ENCODE measurements around the gene PRSS12.

Gene PRSS12

DNA sequence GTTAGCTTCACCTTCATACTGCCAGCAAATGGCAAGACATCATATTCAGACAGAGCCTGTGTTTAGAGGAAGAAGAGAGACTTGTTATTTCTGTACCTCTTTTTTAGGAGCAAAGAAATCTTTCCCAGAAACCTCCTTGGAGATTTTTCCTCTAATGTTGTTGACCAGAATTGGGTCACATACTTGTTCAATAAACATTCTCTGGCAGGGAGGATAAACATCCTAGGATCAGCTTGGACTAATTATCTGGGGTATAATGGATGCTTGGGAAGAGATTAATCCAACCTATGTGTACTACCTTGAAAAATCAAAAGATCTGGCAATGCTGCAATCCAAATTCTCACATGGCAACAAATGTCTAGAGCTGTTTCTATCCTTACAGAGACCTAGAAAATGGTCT is 8.4 kb upstream of the PRSS12 start:
- DNase-seq (ENCODE audit: extremely low spot score, insufficient read length, low read depth), result no peak

DNA sequence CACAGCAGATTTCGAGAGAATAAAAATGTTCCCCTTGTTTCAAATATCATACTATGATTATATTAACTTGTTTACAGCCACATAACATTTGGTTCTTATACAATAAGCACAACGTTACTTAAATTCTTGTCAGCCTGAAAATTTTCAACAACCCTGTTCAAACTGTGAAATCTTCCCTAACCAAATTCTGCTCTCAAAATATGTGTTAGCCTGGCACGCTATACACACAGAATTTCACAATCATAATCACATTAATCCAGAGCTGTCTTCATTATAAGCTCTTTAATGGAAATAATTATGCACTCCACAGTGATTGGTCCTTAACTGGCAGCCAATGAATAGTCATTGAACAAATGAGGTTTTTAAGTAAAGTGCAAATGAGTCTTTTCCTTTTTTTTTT is 7.3 kb upstream of the PRSS12 start:
- FAIRE-seq, result no peak
- DNase-seq (ENCODE audit: extremely low spot score, insufficient read length, low read depth), result no peak

More for the DNA sequence above, 8.4 kb upstream of the PRSS12 start:
- no peak for FAIRE-seq

- no peak for FAIRE-seq
These were observed 4.8 kb upstream of the PRSS12 start for GRCh38 chr4:118357601-118358000.

GRCh38 chr4:118356731-118357130 is 3.9 kb upstream of the PRSS12 start:
- DNase-seq (ENCODE audit: extremely low spot score, insufficient read length, low read depth), result no peak
- FAIRE-seq, result no peak

More at GRCh38 chr4:118357601-118358000, 4.8 kb upstream of the PRSS12 start:
- no peak for DNase-seq (ENCODE audit: extremely low spot score, insufficient read length, low read depth)

GRCh38 chr4:118356111-118356510 is 3.3 kb upstream of the PRSS12 start:
- no peak for FAIRE-seq
- DNase-seq (ENCODE audit: extremely low spot score, insufficient read length, low read depth), result no peak

- FAIRE-seq, result no peak
These were observed 2.1 kb upstream of the PRSS12 start for GRCh38 chr4:118354913-118355312.

GRCh38 chr4:118353534-118354030 is 779 bp upstream of the PRSS12 start:
- DNase-seq (ENCODE audit: extremely low spot score, insufficient read length, low read depth) (no peak), FAIRE-seq (no peak)

More at GRCh38 chr4:118354913-118355312, 2.1 kb upstream of the PRSS12 start:
- DNase-seq (ENCODE audit: extremely low spot score, insufficient read length, low read depth), result no peak

DNA sequence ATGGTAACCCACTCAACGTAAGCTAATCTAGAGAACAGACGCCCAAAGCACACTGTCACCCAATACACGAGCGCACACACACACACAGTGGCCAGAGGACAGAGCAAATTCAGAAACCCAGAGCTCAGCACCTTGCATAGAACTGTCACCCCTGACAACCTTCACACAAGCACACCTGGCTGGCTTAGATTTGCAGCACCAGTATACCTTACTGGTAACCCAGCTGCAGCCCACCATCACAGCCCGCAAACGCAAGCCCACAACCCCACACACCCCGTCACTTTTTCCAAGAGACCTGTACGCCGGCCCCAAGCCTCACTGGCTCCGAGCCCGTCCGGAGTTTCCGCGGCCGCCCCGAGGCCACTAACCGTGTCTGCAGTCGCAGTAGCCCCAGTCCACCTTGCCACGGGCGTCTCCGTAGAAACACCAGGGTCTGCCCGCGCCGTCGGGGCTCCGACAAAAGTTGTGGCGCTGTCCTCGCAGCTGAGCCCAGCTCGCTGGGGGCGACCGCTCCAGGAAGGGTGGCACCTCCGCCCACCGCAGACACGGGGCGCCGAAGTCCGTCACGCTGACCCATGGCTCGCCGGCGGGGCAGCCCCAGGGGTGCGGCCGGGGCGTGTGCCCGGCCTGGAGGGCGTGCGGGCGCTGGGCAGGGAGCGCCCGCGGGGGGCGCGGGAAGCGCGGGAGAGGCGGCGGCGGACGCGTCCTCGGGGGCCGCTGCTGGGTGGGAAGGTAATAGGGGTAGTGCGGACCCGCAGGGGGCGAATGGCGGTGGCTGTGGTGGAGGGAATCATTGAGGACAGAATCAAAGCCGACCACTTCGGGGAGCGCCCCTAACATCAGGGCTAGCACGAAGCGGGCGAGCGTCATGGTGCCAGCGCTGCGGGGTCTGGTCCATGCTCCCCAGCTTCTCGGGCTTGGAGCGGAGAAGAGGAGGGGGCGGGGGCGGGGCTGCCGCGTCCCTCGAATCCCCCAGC is 664 bp downstream of the PRSS12 start:
- no peak for FAIRE-seq
- no peak for DNase-seq (ENCODE audit: extremely low spot score, insufficient read length, low read depth)

- FAIRE-seq, result no peak
- DNase-seq (ENCODE audit: extremely low spot score, insufficient read length, low read depth), result no peak
These were observed 1.8 kb downstream of the PRSS12 start for GRCh38 chr4:118350961-118351360.

- FAIRE-seq, result no peak
- DNase-seq (ENCODE audit: extremely low spot score, insufficient read length, low read depth), result no peak
These were observed 3.9 kb downstream of the PRSS12 start for GRCh38 chr4:118348886-118349285.

DNA sequence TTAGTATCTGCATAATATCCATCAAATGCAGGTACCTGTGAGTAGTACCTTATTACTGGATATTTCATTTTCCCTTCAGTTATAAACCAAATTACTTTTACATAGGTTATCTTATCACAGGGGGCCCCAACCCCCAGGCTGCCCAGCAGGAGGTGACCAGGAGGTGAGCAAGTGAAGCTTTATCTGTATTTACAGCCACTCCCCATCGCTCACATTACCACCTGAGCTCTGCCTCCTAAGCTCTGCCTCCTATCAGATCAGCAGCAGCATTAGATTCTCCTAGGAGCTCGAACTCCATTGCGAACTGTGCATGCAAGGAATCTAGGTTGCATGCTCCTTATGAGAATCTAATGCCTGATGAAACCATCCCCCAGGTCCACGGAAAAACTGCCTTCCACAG is 6.3 kb downstream of the PRSS12 start:
- no peak for DNase-seq (ENCODE audit: extremely low spot score, insufficient read length, low read depth)

GRCh38 chr4:118345813-118346212 is 7.0 kb downstream of the PRSS12 start:
- DNase-seq (ENCODE audit: extremely low spot score, insufficient read length, low read depth) (no peak), FAIRE-seq (no peak)

More for the DNA sequence above, 6.3 kb downstream of the PRSS12 start:
- FAIRE-seq, result no peak

DNA sequence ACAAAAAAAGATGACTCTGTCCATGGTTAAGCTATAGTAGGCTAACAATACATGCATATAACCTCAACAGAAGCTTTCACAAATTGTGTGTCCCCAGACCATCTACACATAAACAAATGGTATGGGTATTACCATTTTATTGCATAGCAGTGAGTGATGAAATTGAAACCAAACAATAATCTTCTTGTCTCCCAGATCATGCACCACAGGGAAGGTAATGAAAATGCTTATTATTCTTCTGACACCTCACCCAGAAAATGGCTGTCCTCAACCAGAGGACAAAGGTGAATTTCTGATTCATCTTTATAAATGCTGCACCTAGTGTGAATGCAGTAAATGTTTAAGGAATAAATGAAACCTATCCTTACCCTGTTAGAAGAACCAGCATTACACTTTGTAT is 8.0 kb downstream of the PRSS12 start:
- DNase-seq (ENCODE audit: extremely low spot score, insufficient read length, low read depth), result no peak
- no peak for FAIRE-seq

DNA sequence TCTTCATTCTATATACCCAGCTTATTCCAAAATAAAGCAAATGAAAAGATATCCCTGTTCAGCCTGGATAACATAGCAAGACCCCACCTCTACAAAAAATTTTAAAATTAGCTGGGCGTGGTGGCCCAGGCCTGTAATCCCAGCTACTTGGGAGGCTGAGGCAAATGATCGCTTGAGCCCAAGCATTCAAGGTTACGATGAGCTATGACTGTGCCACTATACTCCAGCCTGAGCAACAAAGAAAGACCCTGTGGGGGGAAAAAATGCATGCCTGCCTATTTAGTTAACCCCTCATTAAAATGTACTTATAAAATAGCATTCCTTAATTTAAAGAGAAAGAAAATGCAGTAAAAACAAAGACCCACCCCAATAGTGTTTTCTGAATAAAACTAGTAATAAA is 9.3 kb downstream of the PRSS12 start:
- no peak for FAIRE-seq

GRCh38 chr4:118340109-118340508 is 12.7 kb downstream of the PRSS12 start:
- FAIRE-seq (no peak), DNase-seq (ENCODE audit: extremely low spot score, insufficient read length, low read depth) (no peak)

More for the DNA sequence above, 9.3 kb downstream of the PRSS12 start:
- no peak for DNase-seq (ENCODE audit: extremely low spot score, insufficient read length, low read depth)

GRCh38 chr4:118338981-118339765 is 13.6 kb downstream of the PRSS12 start:
- DNase-seq (ENCODE audit: extremely low spot score, insufficient read length, low read depth), result no peak
- no peak for FAIRE-seq

DNA sequence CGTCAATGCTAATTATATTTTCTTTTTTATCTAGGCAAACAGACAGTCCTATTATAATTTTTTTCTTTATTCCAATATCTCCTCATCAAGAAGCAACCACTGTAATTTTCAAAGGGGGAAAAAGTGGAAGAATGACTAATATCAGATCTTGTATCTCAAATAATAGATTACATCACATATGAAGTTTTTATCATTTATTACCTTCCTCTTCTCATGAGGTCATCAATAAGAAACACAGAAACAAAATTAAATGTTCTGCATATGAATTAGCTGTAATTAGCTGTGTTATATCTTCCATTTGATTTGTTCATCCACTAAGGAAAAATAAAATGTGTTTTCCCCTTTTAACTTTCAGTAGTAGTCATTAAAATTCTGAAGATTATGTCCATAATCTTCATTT is 14.3 kb downstream of the PRSS12 start:
- no peak for FAIRE-seq

DNA sequence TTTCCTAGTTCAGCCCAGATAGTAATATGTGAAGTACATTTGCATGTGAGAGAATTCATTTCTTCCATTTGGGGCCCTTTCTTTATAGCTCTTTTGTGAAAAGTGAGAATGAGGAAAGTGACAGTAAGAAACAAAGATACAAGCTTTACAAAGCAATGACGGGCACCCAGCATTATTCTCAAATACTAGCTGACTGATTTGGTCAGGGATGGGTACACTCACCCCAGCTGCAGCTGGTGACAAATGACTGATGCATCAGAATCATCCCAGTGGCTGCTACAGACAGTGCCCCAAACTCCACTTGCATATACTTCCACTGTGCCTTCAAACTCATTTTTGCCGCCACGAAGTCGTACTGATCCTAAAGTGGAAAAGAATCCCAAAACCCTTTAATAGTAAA is 14.8 kb downstream of the PRSS12 start:
- no peak for FAIRE-seq
- no peak for DNase-seq (ENCODE audit: extremely low spot score, insufficient read length, low read depth)

More for the DNA sequence above, 14.3 kb downstream of the PRSS12 start:
- DNase-seq (ENCODE audit: extremely low spot score, insufficient read length, low read depth), result no peak

GRCh38 chr4:118335774-118336173 is 17.0 kb downstream of the PRSS12 start:
- DNase-seq (ENCODE audit: extremely low spot score, insufficient read length, low read depth) (no peak), FAIRE-seq (no peak)

DNA sequence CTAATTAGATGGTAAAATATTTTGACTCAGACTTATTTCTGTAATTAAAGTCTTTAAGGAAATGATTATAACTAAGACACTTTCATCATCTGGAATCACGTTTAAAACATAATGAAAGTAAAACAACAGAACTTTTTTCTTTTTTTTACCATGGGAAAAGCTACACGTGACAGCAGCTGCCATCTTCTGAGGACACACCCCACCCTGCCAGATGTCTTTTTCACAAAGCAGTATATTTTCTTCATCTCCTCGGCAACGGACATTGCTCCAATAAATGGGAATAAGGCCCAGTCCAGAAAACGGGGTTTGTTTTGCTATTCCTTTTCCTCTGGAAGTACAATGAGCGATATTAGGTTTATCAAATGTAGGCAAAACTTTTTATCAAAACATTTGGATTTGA is 17.5 kb downstream of the PRSS12 start:
- FAIRE-seq, result no peak

GRCh38 chr4:118331352-118331751 is 21.5 kb downstream of the PRSS12 start:
- DNase-seq (ENCODE audit: extremely low spot score, insufficient read length, low read depth), result no peak
- FAIRE-seq, result no peak

More for the DNA sequence above, 17.5 kb downstream of the PRSS12 start:
- DNase-seq (ENCODE audit: extremely low spot score, insufficient read length, low read depth), result no peak
